SU-DHL-6 (cell line): ENCODE data around the gene FLNA.

Source experiments
- H2AFZ ChIP-seq: fragments of 200-600 bp; sonication (generic); 2 replicates; pipeline ENCODE4 v1.6.1; 2014; ENCODE audit warnings: low read depth, mild to moderate bottlenecking, moderate library complexity, mixed read lengths, antibody characterized with exemption, low read length; ENCODE audit not compliant: severe bottlenecking
- H3F3A ChIP-seq: fragments of 200-600 bp; shearing (Covaris generic); 2 replicates; pipeline ENCODE4 v1.6.0; 2016; ENCODE audit warnings: antibody characterized with exemption, mild to moderate bottlenecking; ENCODE audit not compliant: insufficient read depth
- H3K27ac ChIP-seq: fragments of 200-600 bp; sonication (generic); 2 replicates; pipeline ENCODE4 v1.5.1; 2016; ENCODE audit warnings: low read depth, mild to moderate bottlenecking, low read length, moderate library complexity, mixed read lengths
- H3K27me3 ChIP-seq: fragments of 200-600 bp; sonication (generic), shearing (Covaris generic); 2 replicates; pipeline ENCODE4 v1.6.0; 2014; ENCODE audit warnings: mild to moderate bottlenecking, low read length
- H3K36me3 ChIP-seq: fragments of 200-600 bp; sonication (generic); 2 replicates; pipeline ENCODE4 v1.6.1; 2014; ENCODE audit warnings: mild to moderate bottlenecking, low read length, mixed read lengths
- H3K4me2 ChIP-seq: fragments of 300-600, 200-600 bp; shearing (Covaris generic), sonication (generic); 2 replicates; pipeline ENCODE4 v1.6.0; 2014; ENCODE audit warnings: low read length, low read depth, mild to moderate bottlenecking; ENCODE audit not compliant: poor library complexity, severe bottlenecking
- H3K4me3 ChIP-seq: fragments of 200-600 bp; sonication (generic); 2 replicates; pipeline ENCODE4 v1.5.1; 2014; ENCODE audit warnings: antibody characterized with exemption, low read length, mild to moderate bottlenecking, mixed read lengths; ENCODE audit not compliant: insufficient read depth, poor library complexity, severe bottlenecking
- H3K79me2 ChIP-seq: fragments of 200-600 bp; sonication (generic); 2 replicates; pipeline ENCODE4 v1.6.1; 2014; ENCODE audit warnings: mild to moderate bottlenecking, low read length, moderate library complexity; ENCODE audit not compliant: insufficient read depth
- H3K9ac ChIP-seq: fragments of 200-600 bp; sonication (generic); 2 replicates; pipeline ENCODE4 v1.7.0; 2014; ENCODE audit warnings: mild to moderate bottlenecking, low read length
- H3K9me2 ChIP-seq: fragments of 200-600 bp; sonication (generic); replicated peaks from 2 replicates; pipeline ENCODE4 v1.6.1; 2014; ENCODE audit warnings: low read length; ENCODE audit not compliant: insufficient read depth
- H3K9me3 ChIP-seq: fragments of 200-600 bp; sonication (generic); 2 replicates; pipeline ENCODE4 v1.6.1; 2014; ENCODE audit warnings: low read length, mixed read lengths; ENCODE audit not compliant: insufficient read depth
- H4K20me1 ChIP-seq: fragments of 200-600 bp; sonication (generic); 2 replicates; pipeline ENCODE4 v1.6.1; 2014; ENCODE audit warnings: low read depth, mild to moderate bottlenecking, antibody characterized with exemption, low read length, moderate library complexity, mixed read lengths
- CTCF ChIP-seq: fragments of 200-600 bp; sonication (generic); IDR thresholded peaks from one replicate; pipeline ENCODE4 v1.5.1; 2017; ENCODE audit warnings: antibody characterized with exemption, mild to moderate bottlenecking, low read length, moderate library complexity; ENCODE audit not compliant: insufficient read depth, poor library complexity, severe bottlenecking
- EZH2phosphoT487 ChIP-seq: fragments of 200-600 bp; sonication (generic), shearing (Covaris generic); conservative IDR thresholded peaks from 2 replicates; pipeline ENCODE4 v1.6.1; 2018; ENCODE audit warnings: mild to moderate bottlenecking, antibody characterized with exemption, low read length, moderate library complexity, mixed read lengths

Gene FLNA

GRCh38 chrX:154366666-154367055, 7.8 kb downstream of the FLNA start:
- Histone ChIP-seq H2AFZ (no peak overlapping the region), H3K9ac (no peak overlapping the region), H3K9me3 (no peaks in the 10 kb centered on the region), H3K79me2 (0 out of 2 replicates have a peak, but pooled peaks cover 7% of the 10 kb centered on the region), H4K20me1 (no peaks in the 10 kb centered on the region), H3K4me3 (no peak overlapping the region), H3F3A (no peaks in the 10 kb centered on the region), H3K9me2 (no peaks in the 10 kb centered on the region), H3K36me3 (no peaks in the 10 kb centered on the region), H3K27me3 (no peaks in the 10 kb centered on the region), H3K4me2 (no peak overlapping the region), H3K27ac (no peak overlapping the region)
- TF ChIP-seq CTCF (no peak), EZH2phosphoT487 (no peak)

- TF ChIP-seq CTCF (no peak), EZH2phosphoT487 (no peak)
- Histone ChIP-seq H3K4me3 (no peak overlapping the region), H3K79me2 (0 out of 2 replicates have a peak, but pooled peaks cover 7% of the 10 kb centered on the region), H3K4me2 (no peak overlapping the region), H3K36me3 (no peaks in the 10 kb centered on the region), H3K9me3 (no peaks in the 10 kb centered on the region), H2AFZ (no peak overlapping the region), H3K9me2 (no peaks in the 10 kb centered on the region), H3K9ac (no peak overlapping the region), H3K27ac (no peak overlapping the region), H3F3A (no peaks in the 10 kb centered on the region), H3K27me3 (no peaks in the 10 kb centered on the region), H4K20me1 (no peaks in the 10 kb centered on the region)
Measured at GRCh38 chrX:154365997-154366665, 8.3 kb downstream of the FLNA start.

- Histone ChIP-seq H3K79me2 (0 out of 2 replicates have a peak, but pooled peaks cover 5% of the 10 kb centered on the region), H3F3A (no peaks in the 10 kb centered on the region), H3K4me2 (no peak overlapping the region), H4K20me1 (no peaks in the 10 kb centered on the region), H3K9ac (no peak overlapping the region), H3K4me3 (no peak overlapping the region), H3K27ac (no peak overlapping the region), H3K36me3 (no peaks in the 10 kb centered on the region), H3K27me3 (no peaks in the 10 kb centered on the region), H2AFZ (no peak overlapping the region), H3K9me3 (no peaks in the 10 kb centered on the region), H3K9me2 (no peaks in the 10 kb centered on the region)
- TF ChIP-seq EZH2phosphoT487 = no peak
- TF ChIP-seq CTCF = no peak
Measured at GRCh38 chrX:154365052-154365600, 9.3 kb downstream of the FLNA start.
